Endothelial cell of umbilical vein (primary cell): Measurements from ENCODE around the gene EN2.

Source experiments
- CTCF ChIP-seq, 2 donors: IDR thresholded peaks; 1 replicate in 1 of 2; 2 replicates in 1 of 2; pipeline ENCODE4 v1.5.1; 2011; ENCODE audit warnings: low read length in 2 of 2, mild to moderate bottlenecking in 2 of 2, moderate library complexity in 2 of 2, control low read depth in 1 of 2, inconsistent platforms in 1 of 2, low read depth in 1 of 2; ENCODE audit not compliant: insufficient read depth in 1 of 2; ENCODE audit errors: extremely low read depth in 1 of 2
- MYC ChIP-seq: IDR thresholded peaks from one replicate; pipeline ENCODE4 v1.6.1; 2011; ENCODE audit warnings: mild to moderate bottlenecking, low read depth, low read length

DNA sequence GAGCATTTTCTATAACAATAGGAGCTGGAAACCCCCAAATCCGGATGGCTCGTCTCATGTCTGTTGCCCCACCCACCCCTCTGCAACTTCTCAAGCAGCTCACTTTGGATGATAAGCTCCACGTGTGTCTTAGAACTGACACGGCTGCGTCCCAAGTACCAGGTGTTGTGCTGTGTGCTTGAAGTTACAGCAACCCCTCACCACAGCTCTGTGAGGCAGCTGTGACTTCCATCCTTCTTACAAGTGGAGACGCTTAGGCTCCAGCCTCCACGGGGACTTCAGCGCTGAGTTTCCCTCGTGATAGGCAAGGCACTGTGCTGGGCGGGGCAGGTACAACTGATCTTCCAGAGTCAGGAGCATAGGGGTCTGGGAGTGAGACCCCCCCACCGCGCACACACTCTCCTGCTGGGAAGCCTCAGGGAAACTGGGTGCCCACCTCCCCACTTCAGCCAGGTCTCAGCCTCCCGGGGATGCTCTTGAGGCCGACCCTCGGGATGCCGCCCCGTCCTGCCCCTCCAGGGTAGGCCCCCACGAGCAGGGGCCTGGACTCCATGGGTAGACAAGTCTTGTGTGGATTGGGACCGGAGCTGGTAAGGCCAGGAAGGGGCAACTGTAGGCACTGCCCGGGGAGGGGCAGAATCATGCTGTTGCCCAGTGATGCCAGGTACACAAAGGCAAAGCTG lies 31.4 kb downstream of the EN2 start:
- TF ChIP-seq CTCF (IDR thresholded peaks at IDR 0.05; ENCODE audit: extremely low read depth in 1 of 2, insufficient read depth in 1 of 2, low read depth in 1 of 2, low read length in 2 of 2) (no peak), MYC (no peak)
